ENCODE data around the gene DBT. TPM values are rescaled to one million over a fixed set of nuclear protein-coding genes. Genes with fewer than 3 reads are reported as not detected.

Gene DBT
- polyA plus RNA-seq, 1 donor from 2014 or later, result 9.0 TPM

- no peak overlapping the region for H2AFZ ChIP-seq (ENCODE audit: low read depth, low read length)
- no peaks in the 10 kb centered on the region for H3K79me2 ChIP-seq (replicated peaks; ENCODE audit: insufficient read depth, low read length)
- H3K9me3 ChIP-seq (ENCODE audit: low read length), result no peaks in the 10 kb centered on the region
- peaks cover 14% of the 10 kb centered on the region for H3K36me3 ChIP-seq (ENCODE audit: insufficient read depth, low read length)
- no peak for TF ChIP-seq MXI1 (conservative IDR thresholded peaks at IDR 0.05; ENCODE audit: poor library complexity, severe bottlenecking)
- no peak for TF ChIP-seq POLR2AphosphoS5 (IDR thresholded peaks at IDR 0.05)
- TF ChIP-seq TAF1 (IDR thresholded peaks at IDR 0.05; ENCODE audit: low read depth), result no peak
- no peak for TF ChIP-seq SMC3 (conservative IDR thresholded peaks at IDR 0.05; ENCODE audit: poor library complexity)
- no peak for TF ChIP-seq CTCF (IDR thresholded peaks at IDR 0.05; ENCODE audit: poor library complexity, severe bottlenecking)
- TF ChIP-seq EZH2 (IDR thresholded peaks at IDR 0.05; ENCODE audit: borderline replicate concordance, insufficient read depth, low read length, poor library complexity, severe bottlenecking), result no peak
- H3F3A ChIP-seq (ENCODE audit: insufficient read depth, low read length, poor library complexity, severe bottlenecking), result no peaks in the 10 kb centered on the region
- H3K27me3 ChIP-seq (ENCODE audit: insufficient read depth, low read depth, low read length), result no peaks in the 10 kb centered on the region
- H3K9me2 ChIP-seq (ENCODE audit: insufficient read depth, low read length), result no peaks in the 10 kb centered on the region
- H3K9ac ChIP-seq (ENCODE audit: low read length), result no peak overlapping the region
- H3K4me3 ChIP-seq (ENCODE audit: low read length), result no peak overlapping the region
- no peaks in the 10 kb centered on the region for H4K20me1 ChIP-seq (ENCODE audit: insufficient read depth)
- H3K4me2 ChIP-seq (ENCODE audit: low read length), result no peak overlapping the region
- no peak overlapping the region for H3K27ac ChIP-seq (ENCODE audit: low read length)
These were observed 29.8 kb upstream of the DBT start for GRCh38 chr1:100279358-100279923.

GRCh38 chr1:100277866-100278265, 28.2 kb upstream of the DBT start:
- Histone ChIP-seq H3F3A (ENCODE audit: insufficient read depth, low read length, poor library complexity, severe bottlenecking) (no peaks in the 10 kb centered on the region), H3K9ac (ENCODE audit: low read length) (no peak overlapping the region), H4K20me1 (ENCODE audit: insufficient read depth) (peaks cover 2% of the 10 kb centered on the region), H3K9me3 (ENCODE audit: low read length) (no peaks in the 10 kb centered on the region), H3K9me2 (ENCODE audit: insufficient read depth, low read length) (no peaks in the 10 kb centered on the region), H3K27ac (ENCODE audit: low read length) (no peak overlapping the region), H3K4me3 (ENCODE audit: low read length) (no peak overlapping the region), H3K79me2 (replicated peaks; ENCODE audit: insufficient read depth, low read length) (no peaks in the 10 kb centered on the region), H2AFZ (ENCODE audit: low read depth, low read length) (no peak overlapping the region), H3K4me2 (ENCODE audit: low read length) (no peak overlapping the region), H3K27me3 (ENCODE audit: insufficient read depth, low read depth, low read length) (no peaks in the 10 kb centered on the region), H3K36me3 (ENCODE audit: insufficient read depth, low read length) (peaks cover 25% of the 10 kb centered on the region)
- no peak for TF ChIP-seq POLR2AphosphoS5 (IDR thresholded peaks at IDR 0.05)
- TF ChIP-seq RAD21 (conservative IDR thresholded peaks at IDR 0.05), result no peak
- TF ChIP-seq CTCF (IDR thresholded peaks at IDR 0.05; ENCODE audit: poor library complexity, severe bottlenecking), result no peak
- TF ChIP-seq TAF1 (IDR thresholded peaks at IDR 0.05; ENCODE audit: low read depth), result no peak
- TF ChIP-seq REST (IDR thresholded peaks at IDR 0.05; ENCODE audit: borderline replicate concordance), result no peak
- TF ChIP-seq EZH2 (IDR thresholded peaks at IDR 0.05; ENCODE audit: borderline replicate concordance, insufficient read depth, low read length, poor library complexity, severe bottlenecking), result no peak
- no peak for TF ChIP-seq MXI1 (conservative IDR thresholded peaks at IDR 0.05; ENCODE audit: poor library complexity, severe bottlenecking)
- TF ChIP-seq SMC3 (conservative IDR thresholded peaks at IDR 0.05; ENCODE audit: poor library complexity), result no peak
